ENCODE data around the gene OVCA2. TPM values are rescaled to one million over a fixed set of nuclear protein-coding genes. Genes with fewer than 3 reads are reported as not detected.

OVCA2 gene
- polyA plus RNA-seq, 1 of the 3 experiments (the other 2 are of a cell fraction): 59.2 TPM

DNA sequence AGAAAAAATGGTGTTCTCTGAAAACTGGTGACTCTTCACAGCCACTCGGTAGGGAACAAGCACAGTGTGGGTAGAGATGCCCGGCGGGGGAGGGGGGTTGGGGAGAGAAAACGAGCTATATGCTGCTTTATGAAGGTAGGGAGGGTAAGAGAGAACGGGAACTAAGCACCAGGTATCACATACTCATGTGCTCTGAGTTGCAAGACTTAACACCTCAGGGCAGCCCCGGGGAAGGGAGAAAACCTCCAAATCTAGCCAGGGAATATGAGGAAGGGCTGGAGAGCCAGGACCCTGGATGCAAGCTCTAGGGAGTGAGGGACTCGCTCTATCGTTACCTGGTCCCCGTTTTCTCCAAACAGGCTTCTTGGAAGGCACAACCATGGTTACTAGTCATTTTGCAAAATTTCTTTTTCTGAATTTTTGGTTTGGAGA, 48.4 kb downstream of the OVCA2 start:
- CTCF ChIA-PET: interaction anchor here (0.5 to 3.0 kb wide), 9 partner anchors 11 to 154 kb away, joined by 3 to 20 read pairs (median 3); partner anchors contain the start of gene HIC1
- Histone ChIP-seq H3K36me3 (replicated peaks in 1 of 2; ENCODE audit: control insufficient read depth in 1 of 2, insufficient read depth in 2 of 2, low read length in 1 of 2) (no peaks in the 10 kb centered on the region), H3K4me2 (peak overlapping the region; percentile 72; the same call in 1 of the 2 replicates)

More for the DNA sequence above, 48.4 kb downstream of the OVCA2 start:
- H3K4me1 ChIP-seq (ENCODE audit: control insufficient read depth in 1 of 2, insufficient read depth in 2 of 2, low read depth in 1 of 2, low read length in 1 of 2): peaks cover 30 to 58% of the 10 kb centered on the region in 2 experiments
- peak overlapping the region in 1 of 2 experiments; percentile 78; a peak in 1 of 4 replicates for H3K27ac ChIP-seq (ENCODE audit: low read depth in 2 of 2, low read length in 1 of 2)
- no peak for DNase-seq
- no peak overlapping the region; the same call in 1 of the 2 replicates for H3K9ac ChIP-seq
- POLR2A ChIA-PET: no interaction called here
- peaks cover 20% of the 10 kb centered on the region for H3F3A ChIP-seq (replicated peaks; ENCODE audit: insufficient read depth)
- no peaks in the 10 kb centered on the region for H3K9me2 ChIP-seq
- WGBS (ENCODE audit: low lambda C conversion rate): 92% methylated on average over 9 of the region's 9 CpGs
- no peak overlapping the region for H2AFZ ChIP-seq (ENCODE audit: low read depth)
- H3K9me3 ChIP-seq: no peaks in the 10 kb centered on the region
- no peaks in the 10 kb centered on the region for H4K20me1 ChIP-seq (ENCODE audit: insufficient read depth)
- peaks cover 6% of the 10 kb centered on the region; the same call in 1 of the 2 replicates for H3K79me2 ChIP-seq (ENCODE audit: insufficient read depth)
- no peaks in the 10 kb centered on the region for H3K27me3 ChIP-seq (ENCODE audit: insufficient read depth)
- TF ChIP-seq NFIC (IDR thresholded peaks at IDR 0.05; ENCODE audit: borderline replicate concordance) (no peak), CHD2 (IDR thresholded peaks at IDR 0.05; ENCODE audit: low read length, partially characterized antibody) (no peak), TAF1 (IDR thresholded peaks at IDR 0.05; ENCODE audit: borderline replicate concordance, low read depth, low read length) (no peak), GATA2 (CRISPR knock-in tag; IDR thresholded peaks at IDR 0.05) (no peak), EP300 (IDR thresholded peaks at IDR 0.05; ENCODE audit: borderline replicate concordance in 1 of 2, low read depth in 1 of 2, low read length in 1 of 2) (no peak), SMC3 (IDR thresholded peaks at IDR 0.05; ENCODE audit: low read depth, low read length) (no peak), EZH2phosphoT487 (IDR thresholded peaks at IDR 0.05; ENCODE audit: borderline replicate concordance, low read depth) (no peak), RAD21 (IDR thresholded peaks at IDR 0.05; ENCODE audit: low read length) (no peak), RXRA (IDR thresholded peaks at IDR 0.05; ENCODE audit: borderline replicate concordance, low read depth) (no peak), RFX5 (IDR thresholded peaks at IDR 0.05; ENCODE audit: low read length) (no peak), RCOR1 (IDR thresholded peaks at IDR 0.05; ENCODE audit: low read length) (no peak), FOSL2 (IDR thresholded peaks at IDR 0.05; ENCODE audit: borderline replicate concordance, low read depth) (no peak), POLR2AphosphoS5 (IDR thresholded peaks at IDR 0.05; ENCODE audit: low read depth, low read length) (no peak), SIN3A (IDR thresholded peaks at IDR 0.05; ENCODE audit: borderline replicate concordance, low read depth, low read length) (no peak)
- TF ChIP-seq, protein P1, sequence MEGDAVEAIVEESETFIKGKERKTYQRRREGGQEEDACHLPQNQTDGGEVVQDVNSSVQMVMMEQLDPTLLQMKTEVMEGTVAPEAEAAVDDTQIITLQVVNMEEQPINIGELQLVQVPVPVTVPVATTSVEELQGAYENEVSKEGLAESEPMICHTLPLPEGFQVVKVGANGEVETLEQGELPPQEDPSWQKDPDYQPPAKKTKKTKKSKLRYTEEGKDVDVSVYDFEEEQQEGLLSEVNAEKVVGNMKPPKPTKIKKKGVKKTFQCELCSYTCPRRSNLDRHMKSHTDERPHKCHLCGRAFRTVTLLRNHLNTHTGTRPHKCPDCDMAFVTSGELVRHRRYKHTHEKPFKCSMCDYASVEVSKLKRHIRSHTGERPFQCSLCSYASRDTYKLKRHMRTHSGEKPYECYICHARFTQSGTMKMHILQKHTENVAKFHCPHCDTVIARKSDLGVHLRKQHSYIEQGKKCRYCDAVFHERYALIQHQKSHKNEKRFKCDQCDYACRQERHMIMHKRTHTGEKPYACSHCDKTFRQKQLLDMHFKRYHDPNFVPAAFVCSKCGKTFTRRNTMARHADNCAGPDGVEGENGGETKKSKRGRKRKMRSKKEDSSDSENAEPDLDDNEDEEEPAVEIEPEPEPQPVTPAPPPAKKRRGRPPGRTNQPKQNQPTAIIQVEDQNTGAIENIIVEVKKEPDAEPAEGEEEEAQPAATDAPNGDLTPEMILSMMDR (IDR thresholded peaks at IDR 0.05): no peak
- TF ChIP-seq, protein P2, sequence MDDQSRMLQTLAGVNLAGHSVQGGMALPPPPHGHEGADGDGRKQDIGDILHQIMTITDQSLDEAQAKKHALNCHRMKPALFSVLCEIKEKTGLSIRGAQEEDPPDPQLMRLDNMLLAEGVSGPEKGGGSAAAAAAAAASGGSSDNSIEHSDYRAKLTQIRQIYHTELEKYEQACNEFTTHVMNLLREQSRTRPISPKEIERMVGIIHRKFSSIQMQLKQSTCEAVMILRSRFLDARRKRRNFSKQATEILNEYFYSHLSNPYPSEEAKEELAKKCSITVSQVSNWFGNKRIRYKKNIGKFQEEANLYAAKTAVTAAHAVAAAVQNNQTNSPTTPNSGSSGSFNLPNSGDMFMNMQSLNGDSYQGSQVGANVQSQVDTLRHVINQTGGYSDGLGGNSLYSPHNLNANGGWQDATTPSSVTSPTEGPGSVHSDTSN (IDR thresholded peaks at IDR 0.05): no peak
- TF ChIP-seq, protein P3, sequence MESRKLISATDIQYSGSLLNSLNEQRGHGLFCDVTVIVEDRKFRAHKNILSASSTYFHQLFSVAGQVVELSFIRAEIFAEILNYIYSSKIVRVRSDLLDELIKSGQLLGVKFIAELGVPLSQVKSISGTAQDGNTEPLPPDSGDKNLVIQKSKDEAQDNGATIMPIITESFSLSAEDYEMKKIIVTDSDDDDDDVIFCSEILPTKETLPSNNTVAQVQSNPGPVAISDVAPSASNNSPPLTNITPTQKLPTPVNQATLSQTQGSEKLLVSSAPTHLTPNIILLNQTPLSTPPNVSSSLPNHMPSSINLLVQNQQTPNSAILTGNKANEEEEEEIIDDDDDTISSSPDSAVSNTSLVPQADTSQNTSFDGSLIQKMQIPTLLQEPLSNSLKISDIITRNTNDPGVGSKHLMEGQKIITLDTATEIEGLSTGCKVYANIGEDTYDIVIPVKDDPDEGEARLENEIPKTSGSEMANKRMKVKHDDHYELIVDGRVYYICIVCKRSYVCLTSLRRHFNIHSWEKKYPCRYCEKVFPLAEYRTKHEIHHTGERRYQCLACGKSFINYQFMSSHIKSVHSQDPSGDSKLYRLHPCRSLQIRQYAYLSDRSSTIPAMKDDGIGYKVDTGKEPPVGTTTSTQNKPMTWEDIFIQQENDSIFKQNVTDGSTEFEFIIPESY (IDR thresholded peaks at IDR 0.05; ENCODE audit: borderline replicate concordance, low read depth): no peak
- TF ChIP-seq, protein P4, sequence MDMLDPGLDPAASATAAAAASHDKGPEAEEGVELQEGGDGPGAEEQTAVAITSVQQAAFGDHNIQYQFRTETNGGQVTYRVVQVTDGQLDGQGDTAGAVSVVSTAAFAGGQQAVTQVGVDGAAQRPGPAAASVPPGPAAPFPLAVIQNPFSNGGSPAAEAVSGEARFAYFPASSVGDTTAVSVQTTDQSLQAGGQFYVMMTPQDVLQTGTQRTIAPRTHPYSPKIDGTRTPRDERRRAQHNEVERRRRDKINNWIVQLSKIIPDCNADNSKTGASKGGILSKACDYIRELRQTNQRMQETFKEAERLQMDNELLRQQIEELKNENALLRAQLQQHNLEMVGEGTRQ (IDR thresholded peaks at IDR 0.05; ENCODE audit: borderline replicate concordance, low read depth, low read length): no peak
- TF ChIP-seq, protein P5, sequence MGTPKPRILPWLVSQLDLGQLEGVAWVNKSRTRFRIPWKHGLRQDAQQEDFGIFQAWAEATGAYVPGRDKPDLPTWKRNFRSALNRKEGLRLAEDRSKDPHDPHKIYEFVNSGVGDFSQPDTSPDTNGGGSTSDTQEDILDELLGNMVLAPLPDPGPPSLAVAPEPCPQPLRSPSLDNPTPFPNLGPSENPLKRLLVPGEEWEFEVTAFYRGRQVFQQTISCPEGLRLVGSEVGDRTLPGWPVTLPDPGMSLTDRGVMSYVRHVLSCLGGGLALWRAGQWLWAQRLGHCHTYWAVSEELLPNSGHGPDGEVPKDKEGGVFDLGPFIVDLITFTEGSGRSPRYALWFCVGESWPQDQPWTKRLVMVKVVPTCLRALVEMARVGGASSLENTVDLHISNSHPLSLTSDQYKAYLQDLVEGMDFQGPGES (IDR thresholded peaks at IDR 0.05; ENCODE audit: low read depth, low read length): no peak
- no peak overlapping the region for H3K4me3 ChIP-seq (ENCODE audit: low read depth in 2 of 2, low read length in 1 of 2)

All from SK-N-SH (cell line).